ENCODE data around the gene HMOX2.

The HMOX2 gene

DNA sequence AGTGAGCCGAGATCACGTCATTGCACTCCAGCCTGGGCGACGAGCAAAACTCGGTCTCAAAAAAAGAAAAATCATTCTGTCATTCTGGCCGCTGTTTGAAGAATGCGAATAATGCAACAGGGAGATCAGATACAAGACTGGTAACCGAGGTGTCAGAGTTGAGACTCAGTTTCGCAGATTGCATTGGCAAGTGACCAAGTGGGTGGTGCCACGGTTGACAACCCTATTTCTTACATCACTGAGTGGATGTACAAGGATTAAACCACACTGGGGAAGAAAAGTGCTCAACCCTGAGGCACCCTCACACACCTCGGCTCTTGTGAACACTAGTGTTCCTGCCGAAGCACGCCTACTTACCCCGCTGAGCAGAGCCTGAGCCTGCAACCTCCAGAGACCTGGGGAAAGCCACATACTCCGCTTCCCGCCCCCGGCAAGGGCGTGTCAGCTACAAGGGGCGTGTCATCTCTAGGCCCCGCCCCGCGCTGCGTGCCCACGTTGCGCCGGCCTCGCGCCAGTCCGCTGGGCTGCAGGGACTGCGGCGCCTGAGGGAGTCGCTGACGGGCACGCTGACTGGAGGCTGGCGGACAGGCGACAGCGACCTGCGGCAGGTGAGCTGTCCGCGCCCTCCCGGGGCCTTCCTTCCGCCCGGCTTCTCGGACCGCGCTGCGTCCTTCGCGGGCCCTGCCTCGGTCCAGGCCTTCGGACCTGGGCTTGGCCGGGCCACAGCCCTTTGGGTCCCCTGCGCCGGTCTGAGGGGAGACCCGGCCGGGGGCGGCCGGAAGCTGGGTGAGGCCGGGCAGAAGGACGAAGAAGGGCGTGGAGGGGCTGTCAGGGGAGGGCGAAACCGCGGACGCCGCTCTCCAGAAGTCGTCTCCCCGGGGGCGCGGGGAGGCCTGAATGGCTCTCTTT, at the start of gene HMOX2:
Gene HMOX2, plus strand, starts transcription at position 519 of the 909 bp plus-strand sequence. CDS start 29,127 bp downstream, outside the sequence.
- peak; percentile 92 to 94 for DNase-seq

- DNase-seq: no peak
Observed at GRCh38 chr16:4426722-4427372, 49.4 kb upstream of the HMOX2 start.

DNA sequence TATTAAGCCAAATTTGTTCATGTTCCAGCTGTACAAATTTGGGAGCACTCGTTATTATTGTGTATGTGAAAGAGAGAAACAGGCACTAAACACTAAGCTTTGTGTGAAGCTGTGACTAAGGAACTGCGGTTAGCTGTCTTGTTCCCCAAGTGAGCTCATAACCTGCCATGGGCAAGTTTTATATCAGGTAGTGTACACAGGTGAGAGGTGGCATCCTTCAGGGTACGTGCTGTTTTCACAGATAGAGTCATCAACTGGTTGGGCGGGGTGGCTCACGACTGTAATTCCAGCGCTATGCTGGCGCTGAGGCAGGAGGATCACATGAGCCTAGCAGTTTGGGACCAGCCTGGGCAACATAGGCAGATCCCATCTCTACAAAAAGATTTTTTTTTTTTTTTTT, 47.7 kb upstream of the HMOX2 start:
- DNase-seq: no peak

DNA sequence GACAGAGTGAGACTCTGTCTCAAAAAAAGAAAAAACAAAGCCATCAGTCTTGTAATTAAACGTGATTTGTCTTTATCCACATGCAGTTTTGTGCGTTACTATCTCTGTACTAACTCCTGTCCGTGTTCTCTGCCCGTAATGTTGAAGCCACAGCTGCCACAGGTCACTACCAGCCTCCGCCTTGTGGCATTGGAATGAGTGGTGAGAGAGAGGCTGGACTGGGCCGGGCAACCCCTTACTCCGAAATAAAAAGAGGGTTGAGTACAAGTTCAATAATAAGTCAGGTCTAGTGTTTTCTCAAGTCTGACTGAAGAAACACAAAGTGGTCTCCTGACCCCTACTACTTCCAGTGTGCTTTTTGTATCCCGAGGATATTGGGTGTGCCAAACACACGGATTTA, 45.2 kb upstream of the HMOX2 start:
- DNase-seq: no peak

- no peak for DNase-seq
Observed at GRCh38 chr16:4433228-4433627, 43.0 kb upstream of the HMOX2 start.

- DNase-seq: no peak
Observed at GRCh38 chr16:4433914-4434787, 42.0 kb upstream of the HMOX2 start.

DNA sequence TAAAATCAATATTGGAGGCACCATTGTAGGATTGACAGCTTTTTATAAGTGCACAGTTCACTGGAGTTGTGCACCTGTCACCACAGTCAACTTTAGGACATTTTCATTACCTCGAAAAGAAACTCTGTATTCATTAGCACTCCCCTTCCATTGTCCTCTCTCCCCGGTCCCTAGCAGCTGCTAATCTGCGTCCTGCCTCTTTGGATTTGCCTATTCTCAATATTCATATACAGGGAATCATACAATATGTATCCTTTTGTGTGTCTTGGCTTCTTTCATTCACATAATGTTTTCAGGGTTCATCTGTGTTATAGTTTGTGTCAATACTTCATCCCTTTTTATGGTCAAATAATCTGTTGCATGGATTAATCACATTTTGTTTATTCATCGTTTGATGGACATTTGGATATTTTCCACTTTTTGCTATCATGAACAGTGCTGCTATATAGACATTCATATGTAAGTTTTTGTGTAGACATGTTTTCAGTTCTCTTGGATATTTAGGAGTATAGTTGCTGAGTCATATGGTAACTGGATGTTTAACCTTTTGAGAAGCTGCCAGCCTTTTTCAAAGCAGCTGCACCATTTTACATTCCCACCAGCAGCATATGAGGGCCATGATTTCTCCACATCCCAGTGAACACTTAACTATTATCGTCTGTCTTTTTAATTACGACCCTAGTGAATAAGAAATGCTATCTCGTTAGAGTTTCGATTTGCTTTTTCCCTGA, 40.7 kb upstream of the HMOX2 start:
- no peak for DNase-seq

DNA sequence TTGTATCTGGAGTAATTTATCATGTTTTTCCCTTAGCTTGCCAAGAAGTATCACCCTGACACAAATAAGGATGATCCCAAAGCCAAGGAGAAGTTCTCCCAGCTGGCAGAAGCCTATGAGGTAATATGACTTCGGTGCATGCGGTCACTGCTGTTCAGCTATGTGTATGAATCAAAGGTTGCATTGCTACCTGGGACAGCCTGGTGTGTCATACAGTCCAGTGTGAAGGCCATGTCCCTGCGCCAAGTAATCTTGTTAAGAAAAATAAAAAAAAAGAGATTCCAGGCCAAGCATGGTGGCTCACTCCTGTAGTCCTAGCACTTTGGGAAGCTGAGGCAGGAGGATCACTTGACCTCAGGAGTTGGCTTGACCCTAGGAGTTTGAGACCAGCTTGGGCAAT, 38.8 kb upstream of the HMOX2 start:
- DNase-seq: no peak

DNA sequence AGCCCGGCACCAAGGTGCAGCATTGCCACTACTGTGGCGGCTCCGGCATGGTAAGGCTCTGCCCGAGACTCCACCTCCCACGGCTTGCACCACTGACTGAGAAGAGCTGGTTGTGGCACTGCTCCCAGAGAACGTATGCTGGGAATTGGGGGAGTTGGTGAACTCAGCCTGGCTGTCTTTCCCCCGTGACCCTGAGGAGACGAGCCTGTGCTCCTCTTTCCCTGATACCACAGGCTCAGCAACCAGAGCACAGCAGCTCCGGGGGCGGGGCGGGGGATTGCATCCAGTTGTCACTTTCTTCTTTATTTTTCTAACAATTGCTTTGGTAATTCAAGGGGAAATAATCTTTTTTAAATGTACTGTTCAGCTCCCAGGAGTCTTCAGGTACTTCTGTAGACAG, 33.8 kb upstream of the HMOX2 start:
- no peak for DNase-seq

- no peak for DNase-seq
Observed at GRCh38 chr16:4443271-4443670, 32.9 kb upstream of the HMOX2 start.

DNA sequence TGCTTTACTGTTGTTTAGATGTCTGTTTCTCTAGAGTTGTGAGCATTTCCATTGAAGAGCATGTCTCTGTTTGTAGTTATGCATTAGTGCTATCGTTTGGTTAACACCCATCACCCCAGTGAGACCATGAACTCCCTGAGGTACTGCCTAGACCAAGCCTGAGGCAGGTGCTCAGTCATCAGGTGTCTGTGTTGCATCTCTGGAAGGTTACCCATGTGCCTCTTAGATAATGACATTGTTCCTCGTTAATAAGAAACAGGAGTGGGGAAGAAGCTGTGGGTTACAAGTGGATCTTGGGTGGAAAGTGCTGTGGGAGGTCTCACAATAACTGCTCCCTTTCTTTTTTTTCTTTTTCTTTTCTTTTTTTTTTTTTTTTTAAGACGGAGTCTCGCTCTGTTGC, 32.2 kb upstream of the HMOX2 start:
- no peak for DNase-seq

DNA sequence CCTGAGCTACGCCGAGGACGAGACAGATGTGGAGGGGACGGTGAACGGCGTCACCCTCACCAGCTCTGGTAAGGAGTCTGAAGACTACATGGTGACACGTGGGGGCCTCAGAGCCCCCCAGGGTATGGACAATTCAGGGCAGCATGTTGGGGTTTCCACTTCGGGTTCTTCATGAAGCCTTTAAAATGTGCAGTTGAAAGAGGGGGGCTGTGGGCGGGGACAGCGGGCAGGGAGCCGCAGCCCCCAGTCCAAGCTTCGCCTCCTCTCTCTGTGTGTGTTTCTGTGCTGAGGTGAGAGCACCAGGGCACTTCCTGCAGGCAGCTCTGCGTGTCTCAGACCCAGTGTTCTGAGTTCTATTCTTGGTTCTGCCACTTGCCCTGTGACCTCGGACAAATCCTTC, 25.8 kb upstream of the HMOX2 start:
- DNase-seq: no peak

- no peak for DNase-seq
Observed at GRCh38 chr16:4450931-4451519, 25.2 kb upstream of the HMOX2 start.

GRCh38 chr16:4452674-4453073, 23.5 kb upstream of the HMOX2 start:
- DNase-seq: no peak

DNA sequence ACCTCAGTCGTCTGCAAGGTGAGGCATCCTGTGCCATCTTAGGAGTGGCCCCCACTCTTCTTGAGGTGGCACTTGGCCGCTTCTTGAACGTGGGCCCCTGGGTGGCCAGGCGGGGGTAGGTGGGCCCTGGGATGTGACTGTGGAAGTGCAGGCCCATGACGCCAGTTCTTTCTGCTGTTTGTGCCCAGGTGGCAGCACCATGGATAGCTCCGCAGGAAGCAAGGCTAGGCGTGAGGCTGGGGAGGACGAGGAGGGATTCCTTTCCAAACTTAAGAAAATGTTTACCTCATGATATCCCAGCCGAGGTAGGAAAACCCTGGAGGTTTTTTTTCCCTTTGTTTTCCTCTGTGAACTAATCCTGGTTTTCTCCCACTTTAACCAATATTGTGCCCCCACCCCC, 21.6 kb upstream of the HMOX2 start:
- no peak for DNase-seq

DNA sequence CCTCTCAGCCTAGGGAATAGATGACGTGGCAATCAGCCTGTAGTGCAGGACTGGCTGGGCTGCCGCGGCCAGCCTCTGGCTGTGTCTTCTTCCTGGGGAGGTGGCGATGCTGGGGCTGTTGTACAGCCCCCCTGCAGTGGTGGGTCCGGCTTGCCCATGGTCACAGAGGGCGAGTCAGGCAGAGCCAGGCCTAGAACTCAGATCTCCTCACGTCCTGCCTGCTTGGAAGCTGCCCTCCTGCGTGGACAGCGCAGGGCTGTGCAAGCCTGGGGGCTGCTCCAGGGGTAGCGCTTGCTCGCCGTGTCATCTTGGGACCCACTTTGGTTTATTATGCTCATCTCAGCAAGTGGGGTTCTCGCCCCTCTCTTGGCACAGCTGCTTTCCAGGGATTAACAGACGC, 21.1 kb upstream of the HMOX2 start:
- DNase-seq: no peak

DNA sequence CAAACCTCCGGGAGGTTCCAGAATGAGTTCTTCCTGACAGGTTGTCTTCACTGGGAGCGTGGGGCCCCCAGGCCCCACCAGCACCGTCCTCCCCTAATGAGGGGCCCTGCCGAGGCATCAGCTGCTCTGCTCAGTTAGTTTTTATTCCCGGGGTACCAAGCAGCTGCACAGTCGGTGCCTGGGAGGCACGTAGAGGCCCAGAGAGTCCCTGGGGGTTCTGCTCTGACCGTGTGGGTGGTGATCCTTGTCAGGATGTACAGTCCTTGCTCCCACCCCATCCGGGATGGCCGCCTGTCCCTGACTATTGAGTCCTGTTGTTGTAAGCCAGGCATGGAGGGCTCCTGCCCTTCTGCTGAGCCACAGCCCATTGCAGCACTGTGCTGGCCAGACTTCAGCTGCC, 20.2 kb upstream of the HMOX2 start:
- DNase-seq: no peak

DNA sequence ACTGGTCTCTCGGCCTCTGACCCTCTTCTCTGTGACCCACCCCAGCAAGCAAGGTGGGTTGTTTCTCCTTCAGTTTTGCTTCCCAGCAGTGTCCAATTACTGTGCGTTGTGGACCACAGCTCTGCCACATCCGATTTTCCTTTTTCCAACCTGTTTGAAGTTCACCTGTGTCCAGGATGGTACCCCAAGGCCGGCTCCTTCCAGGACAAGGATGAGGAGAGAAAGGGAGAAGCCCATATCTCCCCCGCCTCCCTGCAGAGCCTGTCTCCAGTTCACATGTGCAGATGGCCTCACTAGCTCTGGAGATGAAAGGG, 15.3 kb upstream of the HMOX2 start:
- no peak for DNase-seq

DNA sequence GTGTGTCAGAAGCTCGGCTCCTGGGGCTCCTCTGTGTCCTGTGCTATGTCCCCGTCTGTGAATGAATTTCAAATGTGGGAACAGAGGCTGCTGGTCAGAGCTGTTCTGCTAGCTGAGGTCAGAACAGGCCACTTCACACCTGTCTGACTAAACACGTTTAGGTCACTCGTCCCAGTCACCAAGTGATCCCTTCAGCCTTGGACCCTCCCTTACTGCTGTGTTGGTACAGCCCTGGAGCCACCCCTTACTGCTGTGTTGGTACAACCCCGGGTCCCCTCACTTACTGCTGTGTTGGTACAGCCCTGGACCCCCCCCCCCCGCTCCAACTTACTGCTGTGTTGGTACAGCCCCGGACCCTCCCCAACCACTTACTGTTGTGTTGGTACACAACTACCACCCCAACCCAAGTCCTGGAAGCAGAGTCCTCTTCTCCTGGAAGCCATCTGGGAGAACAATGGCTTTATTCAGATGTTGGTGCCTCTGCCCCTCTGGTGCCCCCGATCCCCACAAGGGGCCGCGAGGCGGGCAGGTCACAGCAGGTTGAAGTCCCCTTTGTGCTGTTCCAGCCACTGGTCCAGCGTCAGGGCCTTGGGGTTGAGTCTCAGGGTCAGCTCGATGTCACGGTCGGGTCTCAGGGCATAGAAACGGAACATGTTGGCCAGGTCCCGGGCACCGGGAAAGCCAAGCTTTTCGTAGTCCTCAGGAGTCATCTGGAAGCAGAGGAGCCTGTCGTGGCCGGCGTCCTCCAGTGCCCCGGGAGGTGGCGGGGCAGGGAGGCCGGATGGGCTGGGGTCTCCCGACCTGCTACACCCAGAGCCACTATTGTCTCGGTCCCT, 14.7 kb upstream of the HMOX2 start:
- DNase-seq: no peak

- no peak for DNase-seq
Observed at GRCh38 chr16:4463522-4464163, 12.6 kb upstream of the HMOX2 start.
